ENCODE data around the gene HS3ST4. TPM values are rescaled to one million over a fixed set of nuclear protein-coding genes. Genes with fewer than 3 reads are reported as not detected.

HS3ST4 gene
- total RNA-seq, 1 experiment from 2014 or later, result not detected

- no TSS peak for BruUV-seq (replicated peaks)
- no peak overlapping the region for H2AFZ ChIP-seq (ENCODE audit: low read depth, low read length, poor library complexity, severe bottlenecking)
- no peaks in the 10 kb centered on the region for H3K9me2 ChIP-seq (ENCODE audit: insufficient read depth)
- ATAC-seq (no peak), DNase-seq (ENCODE audit: low read depth, low spot score) (no peak)
- no peak overlapping the region for H3K4me2 ChIP-seq (ENCODE audit: low read length)
- intact Hi-C loops (cut with micrococcal nuclease), result no loop called here
- H3K4me1 ChIP-seq (ENCODE audit: control insufficient read depth in 1 of 2, insufficient read depth in 2 of 2, low read length in 2 of 2), result no peaks in the 10 kb centered on the region
- no peaks in the 10 kb centered on the region for H3K36me3 ChIP-seq (ENCODE audit: control insufficient read depth in 1 of 2, insufficient read depth in 2 of 2, low read length in 2 of 2)
- H3K9ac ChIP-seq (ENCODE audit: low read length), result no peak overlapping the region
- POLR2A ChIA-PET, result no interaction called here
- peaks cover 8% of the 10 kb centered on the region for H3K27me3 ChIP-seq (ENCODE audit: insufficient read depth, low read length)
- no peak overlapping the region for H3K4me3 ChIP-seq (replicated peaks in 1 of 2; ENCODE audit: low read depth in 1 of 2, low read length in 2 of 2)
- H4K20me1 ChIP-seq (ENCODE audit: insufficient read depth), result no peaks in the 10 kb centered on the region
- CTCF ChIA-PET, result interaction anchor here (0.8 to 1.1 kb wide), 4 partner anchors 11 to 79 kb away, joined by 3 to 4 read pairs (median 3); no protein-coding TSS in a partner anchor
- H3K9me3 ChIP-seq (ENCODE audit: control insufficient read depth in 1 of 2, insufficient read depth in 1 of 2, low read depth in 1 of 2, low read length in 2 of 2), result no peaks in the 10 kb centered on the region
- RAD21 ChIA-PET (ENCODE audit: low non-redundant PET in 1 of 2, low total read pairs in 2 of 2, uncharacterized antibody in 2 of 2, unreplicated experiment in 2 of 2), result no interaction called here
- no peaks in the 10 kb centered on the region for H3K79me2 ChIP-seq (ENCODE audit: insufficient read depth, low read length)
- TF ChIP-seq ZBTB33 (IDR thresholded peaks at IDR 0.05; ENCODE audit: extremely low read depth, insufficient replicate concordance, low read length), result no peak
- TF ChIP-seq EZH2phosphoT487 (IDR thresholded peaks at IDR 0.05; ENCODE audit: borderline replicate concordance), result no peak
- TF ChIP-seq FOSL1 (IDR thresholded peaks at IDR 0.05; ENCODE audit: low read depth), result no peak
- no peak for TF ChIP-seq POLR2AphosphoS5 (IDR thresholded peaks at IDR 0.05; ENCODE audit: low read depth, low read length)
- TF ChIP-seq ZFX (IDR thresholded peaks at IDR 0.05), result no peak
- TF ChIP-seq POLR2A (IDR thresholded peaks at IDR 0.05; ENCODE audit: borderline replicate concordance, extremely low read depth, insufficient read depth, insufficient read length), result no peak
- no peak for TF ChIP-seq TCF7L2 (IDR thresholded peaks at IDR 0.05; ENCODE audit: borderline replicate concordance, extremely low read depth, insufficient read depth, insufficient read length)
- no peak for TF ChIP-seq REST (IDR thresholded peaks at IDR 0.05; ENCODE audit: low read depth)
- no peak for TF ChIP-seq ATF3 (IDR thresholded peaks at IDR 0.05)
- no peak for TF ChIP-seq ZNF274 (IDR thresholded peaks at IDR 0.05; ENCODE audit: low read depth, low read length)
- no peak for TF ChIP-seq SRF (IDR thresholded peaks at IDR 0.05; ENCODE audit: low read depth)
- no peak overlapping the region for H3K27ac ChIP-seq (ENCODE audit: low read depth, low read length)
Observed at GRCh38 chr16:25679511-25679910, 12.2 kb upstream of the HS3ST4 start.

Measured in HCT116 (cell line).